Nucleus accumbens (tissue), 56 donors: Measurements from ENCODE around the gene ATP12A.

Experiments used
- DNase-seq, 56 donors: peaks; one replicate each; lab custom pipeline; 2025; lab: John Stamatoyannopoulos, UW

Gene ATP12A

DNA sequence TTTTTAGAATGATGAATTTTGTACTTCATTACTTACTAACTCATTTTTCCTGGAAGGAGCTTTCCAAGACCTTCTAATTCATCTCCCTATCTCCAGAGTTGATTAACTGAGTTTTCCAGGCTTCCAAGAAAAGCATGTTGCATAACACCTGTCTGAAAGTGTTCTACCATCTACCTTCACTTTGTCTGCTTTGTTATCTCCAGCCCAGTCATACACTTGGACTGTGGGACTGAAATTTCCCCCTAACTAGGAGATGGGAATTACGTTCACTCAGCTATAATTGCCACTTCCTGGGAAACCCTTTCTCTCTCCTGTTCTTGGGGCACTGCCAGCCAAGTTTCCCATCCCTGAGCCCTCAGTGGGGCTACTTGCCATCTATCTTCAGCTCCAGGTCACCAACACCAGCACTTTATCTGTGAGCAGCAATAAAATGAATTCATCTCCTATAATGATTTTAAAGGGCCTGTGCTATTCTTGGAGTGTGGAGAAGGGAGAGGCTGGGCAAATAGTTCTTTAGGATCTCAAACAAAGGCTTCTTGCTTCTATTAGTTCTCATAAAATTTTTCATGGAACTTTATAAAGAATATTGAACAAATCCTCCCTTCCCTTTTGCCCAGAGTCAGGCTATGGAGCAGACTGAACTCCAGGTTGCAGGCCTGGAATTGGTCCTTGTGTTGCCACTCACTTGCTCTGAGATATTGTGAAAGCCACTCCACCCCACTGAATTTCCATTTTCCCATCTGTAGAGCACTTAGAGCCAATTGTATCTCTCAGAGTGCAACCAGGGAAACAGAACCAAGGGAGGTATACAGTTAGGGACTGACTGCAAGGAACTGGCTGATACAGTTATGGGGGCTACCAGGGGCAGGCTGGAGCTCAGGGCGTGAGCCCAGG, 17.8 kb upstream of the ATP12A start:
- no peak for DNase-seq

DNA sequence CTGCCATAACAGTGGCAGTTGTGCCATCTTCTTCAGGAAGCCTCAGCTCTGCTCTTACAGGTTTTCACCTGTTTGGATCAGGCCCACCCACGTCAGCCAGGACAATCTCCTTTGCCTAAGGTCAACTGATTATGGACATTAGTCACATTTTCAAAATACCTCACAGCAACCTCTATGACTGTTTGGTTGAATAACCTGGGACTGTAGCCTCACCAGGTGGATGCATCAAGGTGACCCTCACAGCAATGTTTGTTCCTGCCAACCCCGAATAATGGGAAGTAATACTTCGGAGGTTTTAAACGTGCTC, 17.2 kb upstream of the ATP12A start:
- no peak for DNase-seq

DNA sequence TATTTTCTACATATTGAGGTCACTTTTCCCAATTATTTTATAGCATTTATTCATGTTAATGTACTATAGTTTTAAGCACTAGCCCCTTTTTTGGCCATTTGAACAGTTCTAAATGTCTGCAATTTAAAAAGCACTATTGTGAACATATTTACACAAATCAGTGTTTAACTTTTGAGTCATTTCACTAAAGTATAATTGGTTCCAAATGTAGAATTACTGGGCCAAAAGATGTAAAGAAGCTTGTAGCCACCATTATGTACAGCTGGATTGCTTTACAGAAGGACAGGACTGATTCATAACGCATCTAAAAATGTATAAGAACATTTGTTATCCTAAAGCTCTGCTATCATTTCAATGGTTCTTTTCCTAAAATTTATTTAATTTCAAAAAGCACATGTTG, 16.6 kb upstream of the ATP12A start:
- no peak for DNase-seq

- no peak for DNase-seq
Measured at GRCh38 chr13:24664726-24665409, 15.3 kb upstream of the ATP12A start.

GRCh38 chr13:24668511-24668910, 11.7 kb upstream of the ATP12A start:
- DNase-seq: no peak

DNA sequence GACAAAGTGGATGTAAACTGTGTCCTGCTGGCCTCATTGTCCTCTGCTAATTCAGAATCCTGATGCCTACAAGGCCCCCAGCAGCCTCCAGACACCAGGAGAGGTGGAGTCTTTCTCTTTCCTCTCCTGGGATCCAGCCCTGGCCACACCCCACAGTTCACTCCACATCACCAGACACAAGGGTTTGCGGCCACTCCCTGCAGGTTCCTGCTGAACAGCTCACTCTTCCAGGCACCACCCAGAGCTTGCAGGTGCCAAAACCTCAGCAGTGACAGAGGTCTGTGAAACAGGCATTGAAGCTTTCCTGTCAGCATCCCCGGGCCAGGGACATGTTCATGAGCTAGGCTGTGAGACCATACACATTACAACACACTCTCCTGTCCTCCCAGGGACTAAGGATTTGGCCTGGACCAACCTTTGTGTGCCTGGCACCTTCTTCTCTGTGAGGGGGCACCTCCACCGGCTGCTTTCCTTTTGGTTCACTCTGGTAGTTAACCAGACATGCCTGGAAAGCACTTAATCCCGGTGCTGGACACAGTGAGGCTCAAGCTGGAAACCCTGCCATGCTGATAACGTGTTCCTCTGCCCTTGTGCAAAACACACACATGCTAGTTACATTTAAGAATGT, 11.1 kb upstream of the ATP12A start:
- no peak for DNase-seq

GRCh38 chr13:24670174-24670573, 10.0 kb upstream of the ATP12A start:
- no peak for DNase-seq

- no peak for DNase-seq
Measured at GRCh38 chr13:24670961-24671381, 9.2 kb upstream of the ATP12A start.

- DNase-seq: peak in 9 of 56 donors; percentile 2 to 22 (median 7)
Measured at GRCh38 chr13:24671386-24672113, 8.7 kb upstream of the ATP12A start.

- DNase-seq: no peak
Measured at GRCh38 chr13:24672141-24673132, 7.8 kb upstream of the ATP12A start.

DNA sequence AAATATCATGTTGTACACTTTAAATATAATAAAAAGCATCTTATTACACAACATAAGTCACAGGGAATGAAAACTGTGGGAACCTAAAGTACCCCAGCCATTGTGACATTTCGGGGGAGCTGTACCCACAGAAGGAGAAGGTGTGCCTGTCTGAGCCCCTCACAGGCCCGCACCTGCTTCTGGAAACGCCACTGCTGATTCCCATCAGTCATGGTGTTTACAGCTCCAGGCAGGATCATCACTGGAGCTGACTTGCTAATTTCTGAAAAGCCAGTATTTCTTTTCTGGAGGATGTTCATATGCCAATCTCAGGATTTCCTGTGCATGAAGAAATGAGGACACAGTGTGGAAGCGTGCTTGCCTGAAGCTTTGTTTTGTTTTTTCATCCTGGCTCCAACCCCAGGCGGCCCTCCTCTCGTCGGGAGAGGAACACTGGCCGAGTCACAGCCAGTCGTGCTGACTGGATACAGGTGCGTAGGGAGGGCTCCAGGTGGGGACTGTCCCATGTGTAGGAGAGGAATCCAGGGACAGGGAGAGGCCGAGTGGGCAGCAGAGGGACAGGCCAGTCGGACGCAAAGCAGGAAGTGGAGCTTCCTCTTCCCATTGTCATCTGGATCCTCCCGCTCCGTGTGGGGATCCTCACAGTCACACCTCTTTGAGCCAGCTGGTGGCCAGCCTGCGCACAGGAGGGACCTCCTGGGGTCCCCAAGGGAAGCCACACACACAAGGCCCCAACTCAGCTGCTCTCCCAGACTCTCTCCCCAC, 4.2 kb upstream of the ATP12A start:
- DNase-seq: no peak

- no peak for DNase-seq
Measured at GRCh38 chr13:24678151-24678550, 2.1 kb upstream of the ATP12A start.

GRCh38 chr13:24679686-24680085, 522 bp upstream of the ATP12A start:
- DNase-seq: no peak

DNA sequence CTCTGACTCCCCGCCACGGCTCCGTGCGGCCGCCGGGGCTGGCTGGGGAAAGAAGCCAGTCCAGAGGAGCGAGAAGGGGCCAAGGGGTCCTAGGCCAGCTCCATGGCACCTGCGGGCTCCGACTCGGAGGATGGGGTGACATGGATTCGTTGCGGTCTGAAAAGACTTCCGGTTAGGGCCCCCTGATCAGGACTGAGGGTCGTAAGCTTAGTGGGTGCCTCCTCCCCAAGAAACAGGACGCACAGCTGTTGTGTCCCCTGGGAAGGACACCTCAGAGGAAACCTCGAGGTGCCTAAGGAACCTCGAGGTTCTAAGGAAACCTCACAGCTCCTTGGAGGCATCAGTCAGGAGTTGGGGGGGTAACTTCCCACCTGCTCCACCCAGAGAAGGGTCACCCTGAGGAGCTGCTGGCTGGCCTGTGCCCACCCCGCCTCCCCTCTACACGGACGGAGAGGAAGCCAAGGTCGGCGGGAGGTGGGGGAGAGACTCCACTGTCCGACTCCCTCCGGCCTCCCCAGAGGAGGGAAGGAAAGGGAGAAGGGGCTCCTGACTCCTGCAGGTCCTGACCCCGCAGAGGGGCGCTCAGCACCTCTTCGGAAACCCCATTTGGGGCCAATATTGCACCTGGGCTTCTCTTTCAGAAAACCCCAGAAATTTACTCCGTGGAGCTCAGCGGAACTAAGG, 855 bp downstream of the ATP12A start:
- no peak for DNase-seq

DNA sequence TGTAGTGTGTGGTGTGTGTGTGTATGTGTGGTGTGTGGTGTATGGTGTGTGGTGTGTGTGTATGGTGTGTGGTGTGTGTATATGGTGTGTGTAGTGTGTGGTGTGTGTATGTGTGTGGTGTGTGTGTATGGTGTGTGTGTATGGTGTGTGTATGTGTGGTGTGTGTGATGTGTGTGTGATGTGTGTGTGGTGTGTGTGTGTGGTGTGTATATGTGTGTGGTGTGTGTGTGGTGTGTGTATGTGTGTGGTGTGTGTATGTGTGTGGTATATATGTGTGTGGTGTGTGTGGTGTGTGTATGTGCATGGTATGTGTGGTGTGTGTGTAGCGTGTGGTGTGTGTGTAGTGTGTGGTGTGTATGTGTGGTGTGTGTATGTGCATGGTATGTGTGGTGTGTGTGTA, 1.7 kb downstream of the ATP12A start:
- DNase-seq: no peak

DNA sequence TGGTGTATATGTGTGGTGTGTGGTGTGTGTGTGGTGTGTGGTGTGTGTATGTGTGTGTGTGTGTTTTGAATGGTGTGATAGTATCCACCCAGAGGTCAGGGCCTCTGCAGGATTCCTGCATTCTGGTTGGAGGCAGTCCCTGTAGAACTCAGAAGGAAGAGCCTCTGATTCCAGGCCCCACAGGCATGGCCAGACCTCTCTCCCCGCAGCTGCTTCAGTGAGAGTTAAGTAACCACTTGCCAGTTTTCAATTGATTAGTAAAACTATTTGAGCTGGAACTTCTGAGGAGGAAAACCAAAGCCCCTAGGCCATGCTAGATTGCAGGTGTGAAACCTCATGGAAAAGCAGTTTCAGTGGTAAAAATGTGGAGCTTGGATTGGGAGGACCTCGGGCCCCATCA, 2.1 kb downstream of the ATP12A start:
- DNase-seq: no peak

DNA sequence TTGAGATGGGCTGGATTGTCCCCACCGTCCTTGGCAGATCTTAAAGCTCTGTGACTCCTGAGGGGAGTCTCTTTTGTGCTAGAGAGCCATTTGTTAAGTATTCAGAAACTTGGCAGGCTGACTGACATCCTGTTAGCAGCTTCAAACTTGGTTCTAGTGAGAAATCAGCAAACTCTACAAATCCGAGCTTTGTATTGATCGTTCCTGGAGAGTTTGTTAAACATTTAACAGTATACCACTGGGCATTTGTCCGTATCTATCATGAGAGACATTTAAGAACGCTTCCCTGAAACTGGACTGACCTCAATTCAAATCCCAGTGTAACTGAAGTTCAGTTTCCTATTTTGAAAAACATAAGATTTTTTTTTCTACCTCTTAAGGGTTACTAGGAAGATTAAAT, 3.1 kb downstream of the ATP12A start:
- DNase-seq: no peak

DNA sequence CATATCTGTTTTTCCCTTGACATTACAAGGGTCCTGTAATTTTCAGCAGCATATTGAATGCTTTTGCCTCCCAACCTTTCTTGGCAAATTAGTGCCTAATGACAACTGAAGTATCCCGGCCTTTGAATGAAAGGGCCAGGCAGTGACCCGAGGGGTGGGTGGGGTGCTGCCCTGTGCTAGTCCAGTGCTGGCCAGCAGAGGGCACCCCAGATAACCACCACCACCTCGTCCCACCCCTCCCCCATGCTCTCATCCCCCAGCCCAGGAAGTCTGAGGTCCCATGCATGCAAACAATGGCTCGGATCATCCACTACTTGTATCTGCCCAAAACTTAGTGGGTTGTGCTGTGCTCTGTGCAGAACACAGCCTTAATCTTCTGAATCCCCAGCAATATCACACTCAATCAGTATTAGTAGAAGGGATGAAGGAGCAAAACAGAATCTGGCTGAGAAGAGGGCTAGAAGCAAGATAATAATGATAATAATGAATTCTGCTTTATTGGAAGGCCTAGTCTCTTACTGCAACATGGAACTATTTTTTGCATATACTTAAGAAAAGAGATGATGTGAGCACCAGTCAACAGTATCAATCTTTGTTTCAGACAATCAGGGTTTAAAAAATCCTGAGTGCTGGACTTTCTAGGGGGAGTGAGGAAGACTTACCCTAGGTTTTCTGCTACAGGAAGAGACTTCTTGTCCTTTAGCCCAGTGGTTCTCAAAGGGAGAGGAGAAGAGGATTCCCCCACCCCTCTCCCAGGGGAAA, 3.8 kb downstream of the ATP12A start:
- DNase-seq: peak in 46 of 56 donors; percentile 4 to 70 (median 32)
